SK-N-MC (cell line): ENCODE data around the gene PRAME.

ENCODE experiments used
- EZH2 ChIP-seq: fragments of 200-600 bp; sonication (generic); IDR thresholded peaks from one replicate; pipeline ENCODE4 v1.6.1; 2017; ENCODE audit warnings: antibody characterized with exemption
- FOXP2 ChIP-seq: optimal IDR thresholded peaks from 2 replicates; pipeline ENCODE3; 2011; ENCODE audit warnings: mild to moderate bottlenecking, moderate library complexity; ENCODE audit not compliant: insufficient read depth; ENCODE audit errors: extremely low read length, control extremely low read depth
- POLR2AphosphoS5 ChIP-seq: IDR thresholded peaks from 2 replicates; pipeline ENCODE4 v1.6.1; 2012; ENCODE audit warnings: mild to moderate bottlenecking, low read depth, low read length, borderline replicate concordance

- TF ChIP-seq EZH2 (no peak), POLR2AphosphoS5 (no peak), FOXP2 (no peak)
Measured at GRCh38 chr22:22554587-22555284, 4.3 kb downstream of the PRAME start.
